H54 (cell line): Measurements from ENCODE around the gene PTPN5.
A peak's percentile ranks its signal among the peaks of the same experiment; 100 is the strongest.

Source experiments
- DNase-seq: peaks from one replicate; pipeline ENCODE4 v3.0.0; 2011; ENCODE audit warnings: low spot score, mixed read lengths; ENCODE audit not compliant: insufficient read length
- FAIRE-seq: peaks from 3 replicates; lab custom pipeline; 2011; peaks lifted over from hg19 to GRCh38; lab: Jason Lieb, UNC
- POLR2A ChIP-seq: IDR thresholded peaks from 2 replicates; pipeline ENCODE4 v1.6.1; 2011; ENCODE audit warnings: low read depth, mild to moderate bottlenecking, low read length

PTPN5 gene

DNA sequence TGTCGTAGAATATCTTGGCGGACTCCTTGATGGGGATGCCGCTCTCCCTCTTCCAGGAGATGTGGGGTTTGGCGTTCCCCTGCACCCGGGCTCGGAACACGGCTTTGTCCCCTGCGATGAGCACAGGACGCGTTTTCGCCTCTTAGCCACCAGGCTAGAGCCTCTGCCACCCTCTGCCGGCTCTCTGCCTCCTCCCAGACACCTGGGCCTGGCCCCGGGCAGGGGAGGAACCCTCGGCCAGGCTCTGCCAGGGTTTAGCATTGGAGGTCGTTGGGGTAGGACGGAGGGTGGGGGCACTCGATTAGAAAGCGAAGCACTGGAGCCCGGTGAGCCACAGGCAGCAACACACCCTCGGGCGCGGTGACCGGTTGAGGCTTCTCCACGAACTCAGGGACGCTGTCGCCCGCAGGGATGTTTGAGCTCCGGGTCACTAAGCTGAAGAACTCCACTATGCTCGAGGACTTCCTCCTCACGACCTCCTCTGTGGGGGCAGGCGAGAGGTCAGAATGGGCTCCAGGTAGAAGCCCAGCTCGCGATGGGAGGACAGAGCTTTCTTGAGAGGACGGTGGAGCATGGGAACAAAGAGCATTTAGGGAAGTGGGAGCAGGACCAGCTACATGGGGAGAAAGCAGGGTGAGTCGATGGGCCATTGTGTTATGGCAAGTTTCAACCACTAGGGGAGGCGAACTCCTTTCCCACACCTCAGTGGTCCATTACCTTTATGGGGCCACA, 69.9 kb downstream of the PTPN5 start:
- FAIRE-seq (no peak), DNase-seq (peak; percentile 63)
- no peak for TF ChIP-seq POLR2A

DNA sequence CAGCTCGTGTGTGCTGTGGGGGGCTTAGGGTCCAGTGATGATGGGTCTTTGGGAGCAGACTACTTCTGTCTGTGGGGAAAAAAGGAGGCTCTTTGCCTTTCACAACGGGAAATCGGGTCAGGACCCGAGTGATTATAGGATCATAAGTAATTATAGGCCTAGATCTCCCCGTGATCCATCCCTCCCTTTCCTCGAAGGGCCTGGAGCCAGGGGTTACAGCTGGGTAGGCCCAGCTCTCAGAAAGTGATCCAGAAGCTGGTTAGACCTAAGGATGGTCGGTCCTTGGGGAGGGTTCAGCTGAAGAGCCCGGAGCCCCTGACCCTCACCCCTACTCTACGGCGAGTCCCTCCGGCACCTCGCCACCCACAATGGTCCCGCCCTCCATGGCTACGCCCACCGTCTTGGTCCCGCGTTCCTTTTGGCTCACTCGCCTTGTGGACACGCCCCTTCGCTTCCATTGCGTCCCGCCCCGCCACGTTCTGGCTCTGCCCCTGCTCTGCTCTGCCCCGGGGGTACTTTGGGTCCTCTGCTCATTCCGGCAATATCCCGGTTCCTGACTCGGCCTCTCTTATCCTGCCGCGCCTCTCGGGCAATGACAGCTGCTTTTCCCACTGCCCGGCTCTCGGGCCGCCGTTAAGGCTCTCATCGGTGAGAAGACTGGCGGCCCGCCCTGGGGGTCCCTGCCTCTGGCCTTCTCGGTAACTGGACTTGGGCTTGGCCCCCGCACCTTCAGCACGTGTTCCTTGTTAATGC, 70.6 kb downstream of the PTPN5 start:
- DNase-seq: peak; percentile 71
- FAIRE-seq: no peak
- no peak; the same call in 1 of the 2 replicates for TF ChIP-seq POLR2A

DNA sequence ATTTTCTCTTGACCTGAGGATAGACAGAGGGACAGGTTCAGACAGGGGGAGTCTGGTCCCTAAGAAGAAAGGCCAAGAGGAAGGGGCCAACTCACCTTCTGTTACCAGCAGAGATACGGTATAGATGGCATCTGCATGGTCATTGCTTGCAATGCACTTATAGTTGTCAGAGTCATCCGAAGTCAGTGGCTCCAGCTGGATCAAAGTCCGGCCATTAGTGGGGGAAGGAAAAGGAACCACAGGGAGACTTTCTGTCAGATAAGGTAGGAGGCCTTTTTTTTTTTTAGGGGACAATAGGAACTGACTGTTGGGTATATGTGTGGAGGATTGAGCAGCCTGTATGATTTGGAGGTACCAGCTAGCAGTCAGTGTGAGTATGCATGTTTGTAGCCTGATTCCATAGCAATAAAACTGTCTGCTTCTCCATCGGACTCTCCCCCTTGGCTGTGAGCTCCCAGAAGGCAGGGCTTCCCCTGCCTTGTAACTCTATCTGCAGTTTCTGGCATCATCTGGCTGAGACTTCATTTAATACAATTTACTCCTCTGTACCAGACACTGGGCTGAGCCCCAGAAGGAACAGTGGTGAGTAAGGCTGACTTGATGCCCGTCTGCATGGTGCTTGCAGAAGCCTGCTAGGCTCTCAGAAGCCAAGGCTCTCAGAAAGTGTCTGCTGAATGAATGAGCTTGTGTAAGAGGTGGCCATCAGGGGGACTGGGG, 71.3 kb downstream of the PTPN5 start:
- TF ChIP-seq POLR2A: no peak
- FAIRE-seq: no peak
- no peak for DNase-seq

DNA sequence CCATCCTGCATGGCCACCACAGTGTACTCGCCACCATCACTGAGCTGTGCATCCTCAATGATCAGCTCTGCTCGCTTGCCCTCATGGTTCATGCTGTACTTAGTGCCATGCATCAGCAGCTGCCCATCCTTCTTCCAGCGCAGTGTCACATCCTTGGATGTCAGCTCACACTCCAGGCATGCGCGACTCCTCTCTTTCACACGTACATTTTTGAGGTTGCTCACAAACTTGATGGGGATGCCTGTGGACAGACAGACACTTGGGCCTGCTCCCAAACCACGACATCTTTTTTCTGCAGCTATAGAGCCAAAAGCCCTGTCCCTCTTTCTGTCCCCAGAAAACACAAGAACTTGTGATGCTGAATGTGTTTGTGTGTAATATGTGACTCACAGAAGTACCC, 76.1 kb downstream of the PTPN5 start:
- FAIRE-seq (no peak), DNase-seq (no peak)
- TF ChIP-seq POLR2A: no peak

DNA sequence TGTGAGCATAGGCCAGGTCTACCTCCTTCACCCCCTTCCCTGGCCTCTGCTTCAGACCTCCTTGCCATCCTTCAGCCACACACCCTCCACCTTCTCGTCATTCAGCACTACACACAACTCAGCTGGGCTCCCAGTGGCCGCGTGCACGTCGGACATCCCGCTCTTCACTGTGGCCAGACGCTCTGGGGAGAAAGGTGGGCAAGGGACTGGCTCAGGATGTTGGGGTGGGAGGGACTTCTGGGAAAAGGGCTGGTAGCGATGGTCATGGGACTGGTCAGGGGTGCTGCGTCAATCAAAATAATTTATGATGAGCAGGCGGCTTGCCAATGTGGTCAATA, 77.2 kb downstream of the PTPN5 start:
- no peak for FAIRE-seq
- DNase-seq: no peak
- no peak for TF ChIP-seq POLR2A

DNA sequence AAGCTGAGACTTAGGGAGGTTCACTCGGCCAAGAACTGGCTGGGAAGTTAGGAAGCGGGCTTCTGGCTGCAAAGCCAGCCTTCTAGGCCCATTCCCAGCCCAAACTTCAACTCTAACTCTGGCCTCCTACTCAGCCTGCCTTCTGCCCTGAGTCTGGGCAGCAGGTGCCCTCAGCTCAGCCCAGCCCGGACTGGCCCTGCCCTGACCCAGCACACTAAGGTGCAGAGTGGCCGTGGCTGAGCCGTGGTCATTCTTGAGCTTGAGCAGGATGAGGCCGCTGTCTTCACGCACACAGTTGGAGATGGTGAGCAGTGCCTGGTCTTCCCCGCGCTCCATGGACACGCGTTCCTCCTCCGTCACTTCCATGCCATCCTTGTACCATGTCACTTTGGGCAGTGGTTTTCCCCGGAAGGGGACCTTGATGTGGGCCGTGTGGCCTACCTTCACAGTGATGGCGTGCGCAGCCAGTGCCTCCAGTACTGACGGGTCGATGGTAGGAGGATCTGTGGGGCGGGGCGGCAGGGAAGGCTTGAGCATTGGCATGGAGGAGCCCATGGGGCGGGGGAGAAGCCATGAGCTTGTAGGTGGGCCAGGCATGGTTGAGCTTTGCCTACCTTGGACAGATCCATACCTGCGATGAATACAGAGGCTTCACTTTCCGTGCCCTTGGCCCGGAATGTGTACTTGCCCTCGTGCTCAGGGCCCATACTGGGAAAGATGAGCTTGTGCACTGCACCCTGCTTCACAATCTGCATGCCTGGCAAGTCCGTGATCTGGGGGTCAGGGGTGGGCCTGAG, 77.8 kb downstream of the PTPN5 start:
- no peak for DNase-seq

DNA sequence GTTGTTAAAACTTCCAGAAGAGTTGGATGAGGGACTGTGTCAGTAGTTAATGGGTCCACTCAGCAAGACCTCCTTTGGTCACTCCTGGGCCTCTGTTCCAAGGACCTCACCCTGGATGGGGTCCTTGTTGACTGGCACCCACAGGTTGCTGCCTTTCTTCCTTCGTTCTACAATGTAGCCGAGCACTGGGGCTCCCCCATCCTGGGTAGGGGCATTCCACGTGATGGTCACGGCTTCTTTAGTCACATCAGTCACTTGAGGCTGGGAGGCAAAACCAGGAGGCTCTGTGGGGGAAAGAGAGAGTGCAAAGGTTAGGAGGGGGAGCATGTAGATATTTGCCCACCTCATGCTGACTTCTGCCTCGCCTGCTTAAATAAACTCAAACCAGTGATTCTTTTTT, 81.1 kb downstream of the PTPN5 start:
- no peak for DNase-seq
- no peak for TF ChIP-seq POLR2A
- no peak for FAIRE-seq

More for the DNA sequence above, 77.8 kb downstream of the PTPN5 start:
- TF ChIP-seq POLR2A: no peak
- FAIRE-seq: no peak

DNA sequence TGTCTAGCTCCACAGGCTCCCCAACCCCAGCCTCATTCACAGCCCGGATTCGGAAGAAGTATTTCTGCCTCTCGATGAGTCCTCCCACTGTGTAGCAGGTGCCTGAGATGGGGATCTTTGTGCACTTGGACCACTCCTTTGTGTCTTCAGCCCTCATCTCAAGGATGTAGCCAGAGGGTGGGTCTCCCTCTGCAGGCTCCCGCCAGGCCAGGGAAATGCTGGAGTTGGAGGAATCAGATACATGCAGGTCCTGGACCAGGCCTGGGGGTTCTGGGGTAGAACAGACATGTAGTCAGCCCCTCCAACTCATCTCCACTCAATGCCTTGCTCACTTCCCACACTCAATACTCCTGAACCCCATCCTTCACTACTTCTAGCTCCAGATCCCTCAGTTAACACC, 82.2 kb downstream of the PTPN5 start:
- no peak for TF ChIP-seq POLR2A
- DNase-seq: no peak
- no peak for FAIRE-seq

DNA sequence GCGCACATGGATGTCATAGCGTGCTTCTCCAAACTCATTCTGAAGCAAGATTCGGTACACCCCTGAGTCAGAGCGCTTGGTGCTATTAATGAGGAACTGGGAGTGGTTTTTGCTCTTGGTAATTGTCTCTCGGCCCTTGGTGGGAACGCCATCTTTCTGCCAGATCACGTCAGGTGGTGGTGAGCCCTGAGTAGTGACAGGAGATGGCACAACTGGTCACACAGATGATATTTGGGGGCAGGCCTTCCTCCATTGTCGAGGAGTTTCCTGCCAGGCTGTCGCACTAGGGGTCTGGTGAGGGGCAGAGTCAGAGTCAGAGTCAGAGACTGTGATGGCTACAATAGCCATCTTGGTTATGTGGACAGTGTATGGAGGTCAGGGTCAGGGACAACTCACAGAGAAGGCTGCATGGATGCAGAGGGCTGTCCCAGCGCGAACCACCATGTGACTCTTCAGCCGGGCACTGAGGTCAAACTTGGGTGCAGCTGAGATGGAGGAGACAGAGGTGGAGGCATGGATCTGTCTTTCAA, 83.7 kb downstream of the PTPN5 start:
- TF ChIP-seq POLR2A: no peak
- FAIRE-seq: no peak
- no peak for DNase-seq

DNA sequence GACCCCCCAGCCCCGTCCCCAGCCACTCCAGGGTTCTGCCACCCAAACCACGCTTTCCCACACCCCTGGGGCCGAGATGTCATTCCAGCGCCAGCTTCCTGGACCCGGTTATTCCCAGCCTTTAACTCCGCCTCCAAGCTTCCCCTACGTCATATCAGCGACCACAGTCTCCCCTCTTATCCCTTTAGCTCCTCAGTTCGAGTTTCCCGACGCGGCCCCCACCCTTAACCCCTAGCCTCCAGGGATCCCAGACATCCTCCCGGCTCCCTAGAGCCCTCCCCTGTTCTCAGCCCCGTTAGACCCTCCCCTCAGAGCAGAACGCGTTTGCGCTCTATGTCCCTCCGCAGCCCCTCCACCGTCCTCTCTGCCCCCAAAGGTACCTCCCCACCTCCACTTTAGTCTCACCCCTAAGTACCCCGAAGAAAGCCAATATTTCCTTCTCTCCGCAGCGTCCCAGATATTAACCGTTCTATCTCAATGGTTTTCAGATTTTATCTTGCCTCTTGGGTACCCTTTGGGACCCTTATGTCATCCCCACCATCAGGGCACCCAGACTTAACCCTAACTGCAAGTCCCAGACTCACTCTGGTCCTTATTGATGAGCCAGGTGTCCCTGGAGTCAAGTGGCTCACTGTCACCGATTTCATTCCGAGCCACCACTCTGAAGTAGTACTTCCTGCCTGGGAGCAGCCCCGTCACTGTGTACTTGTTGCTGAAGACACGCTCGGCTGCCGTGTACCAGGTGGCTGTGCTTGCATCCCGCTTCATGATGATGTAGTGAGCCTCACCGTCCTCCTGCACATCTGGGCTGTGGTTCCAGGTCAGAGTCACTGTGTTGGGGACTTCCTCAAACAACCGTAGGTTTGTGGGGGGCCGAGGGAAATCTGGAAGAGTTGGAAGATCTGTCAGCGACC, 85.0 kb downstream of the PTPN5 start:
- TF ChIP-seq POLR2A: no peak
- FAIRE-seq: no peak
- DNase-seq: no peak

DNA sequence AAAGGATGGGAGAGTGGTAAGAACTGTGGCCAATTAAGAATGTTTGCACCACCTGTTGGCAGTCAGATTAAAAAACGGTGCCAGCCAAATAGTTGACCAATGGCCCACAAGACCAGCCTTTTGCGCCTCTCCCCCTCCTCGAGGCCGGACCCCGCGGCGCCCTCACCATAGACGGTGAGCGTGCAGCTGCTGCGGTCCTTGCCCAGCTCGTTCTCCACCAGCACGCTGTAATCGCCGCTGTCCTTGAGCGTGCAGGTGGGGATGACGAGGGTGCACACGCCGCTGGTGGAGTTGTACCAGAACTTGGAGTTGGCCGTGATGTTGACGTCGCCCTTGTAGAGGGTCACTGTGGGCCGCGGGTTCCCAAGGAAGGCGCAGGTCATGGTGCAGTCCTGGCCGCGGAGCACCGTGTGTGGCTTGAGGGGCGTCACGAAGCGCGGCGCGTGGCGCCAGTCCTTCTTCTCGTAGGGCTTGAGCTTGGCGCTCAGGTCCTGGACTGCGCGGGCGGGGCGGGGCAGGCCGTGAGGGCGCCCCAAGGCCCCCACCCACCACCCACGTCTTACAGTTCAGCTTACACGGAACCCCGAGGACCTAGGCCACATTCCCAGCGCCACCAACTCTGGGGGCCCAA, 85.8 kb downstream of the PTPN5 start:
- no peak for FAIRE-seq
- DNase-seq: no peak
- TF ChIP-seq POLR2A: no peak

DNA sequence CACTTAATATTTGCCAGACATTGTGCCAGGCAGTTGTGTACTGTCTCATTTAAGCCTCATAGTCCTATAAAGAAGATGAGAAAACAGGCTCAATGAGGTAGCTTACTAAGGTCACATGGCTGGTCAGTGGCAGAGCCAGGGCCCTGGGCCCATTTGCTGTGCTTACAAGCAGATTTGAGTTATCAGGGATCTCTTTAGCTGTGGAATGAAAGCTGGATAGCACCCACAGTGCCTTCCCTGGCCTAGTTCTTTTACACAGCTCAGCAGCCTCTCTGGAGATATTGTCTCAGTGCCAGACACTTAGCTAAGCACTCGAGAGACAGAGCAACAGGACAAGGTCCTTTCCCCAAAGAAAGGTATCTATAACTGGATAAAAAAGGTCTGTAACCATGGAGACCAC, 86.9 kb downstream of the PTPN5 start:
- FAIRE-seq (no peak), DNase-seq (no peak)
- TF ChIP-seq POLR2A: no peak
